HG03469 (cell line): ENCODE data around the gene PKP1.

ENCODE experiments used
- ATAC-seq: cut with Tn5 transposase; IDR thresholded peaks from one replicate; pipeline ENCODE4 v1.9.1; 2021; ENCODE audit warnings: mild to moderate bottlenecking, moderate library complexity, moderate number of reproducible peaks; ENCODE audit not compliant: unreplicated experiment

Gene PKP1

GRCh38 chr1:201307231-201307630 lies 23.9 kb downstream of the PKP1 start:
- no peak for ATAC-seq

GRCh38 chr1:201307760-201308499 lies 24.6 kb downstream of the PKP1 start:
- ATAC-seq, result no peak

GRCh38 chr1:201309416-201309815 lies 26.1 kb downstream of the PKP1 start:
- ATAC-seq, result no peak

GRCh38 chr1:201310251-201310985 lies 27.1 kb downstream of the PKP1 start:
- ATAC-seq, result no peak

DNA sequence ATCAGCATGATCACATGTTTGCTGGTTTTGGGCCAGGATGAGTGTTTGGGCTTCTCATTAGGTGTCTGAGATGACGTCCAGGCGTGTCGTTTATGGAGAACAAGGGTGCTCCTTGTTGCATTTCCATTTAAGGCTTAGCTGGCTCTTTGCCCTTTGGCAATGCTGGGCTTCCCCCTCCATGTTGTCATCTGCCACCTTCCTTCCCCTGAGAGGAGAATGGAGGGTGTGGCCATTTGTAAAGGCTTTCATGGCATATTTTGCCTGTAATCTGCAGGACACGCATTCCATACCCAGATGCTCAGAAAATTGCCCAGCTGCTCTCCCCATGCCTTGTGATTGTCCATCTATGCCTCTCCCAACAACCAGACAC lies 27.7 kb downstream of the PKP1 start:
- ATAC-seq, result no peak

- no peak for ATAC-seq
These were observed 28.2 kb downstream of the PKP1 start for GRCh38 chr1:201311356-201312011.

- ATAC-seq, result no peak
These were observed 29.0 kb downstream of the PKP1 start for GRCh38 chr1:201312298-201312697.

GRCh38 chr1:201313086-201313485 lies 29.8 kb downstream of the PKP1 start:
- no peak for ATAC-seq

GRCh38 chr1:201316556-201316955 lies 33.2 kb downstream of the PKP1 start:
- no peak for ATAC-seq

DNA sequence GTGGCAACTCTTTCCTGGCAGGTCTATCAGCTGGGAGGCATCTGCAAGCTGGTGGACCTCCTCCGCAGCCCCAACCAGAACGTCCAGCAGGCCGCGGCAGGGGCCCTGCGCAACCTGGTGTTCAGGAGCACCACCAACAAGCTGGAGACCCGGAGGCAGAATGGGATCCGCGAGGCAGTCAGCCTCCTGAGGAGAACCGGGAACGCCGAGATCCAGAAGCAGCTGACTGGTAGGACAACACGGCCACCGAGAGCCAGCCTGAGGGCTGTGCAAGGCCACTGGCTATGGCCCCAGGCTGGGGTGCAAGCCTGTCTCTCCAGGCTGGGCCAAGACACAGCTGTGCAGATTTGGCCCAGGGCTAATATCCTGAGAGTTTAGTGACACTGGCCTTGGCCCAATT lies 34.2 kb downstream of the PKP1 start:
- ATAC-seq, result no peak

DNA sequence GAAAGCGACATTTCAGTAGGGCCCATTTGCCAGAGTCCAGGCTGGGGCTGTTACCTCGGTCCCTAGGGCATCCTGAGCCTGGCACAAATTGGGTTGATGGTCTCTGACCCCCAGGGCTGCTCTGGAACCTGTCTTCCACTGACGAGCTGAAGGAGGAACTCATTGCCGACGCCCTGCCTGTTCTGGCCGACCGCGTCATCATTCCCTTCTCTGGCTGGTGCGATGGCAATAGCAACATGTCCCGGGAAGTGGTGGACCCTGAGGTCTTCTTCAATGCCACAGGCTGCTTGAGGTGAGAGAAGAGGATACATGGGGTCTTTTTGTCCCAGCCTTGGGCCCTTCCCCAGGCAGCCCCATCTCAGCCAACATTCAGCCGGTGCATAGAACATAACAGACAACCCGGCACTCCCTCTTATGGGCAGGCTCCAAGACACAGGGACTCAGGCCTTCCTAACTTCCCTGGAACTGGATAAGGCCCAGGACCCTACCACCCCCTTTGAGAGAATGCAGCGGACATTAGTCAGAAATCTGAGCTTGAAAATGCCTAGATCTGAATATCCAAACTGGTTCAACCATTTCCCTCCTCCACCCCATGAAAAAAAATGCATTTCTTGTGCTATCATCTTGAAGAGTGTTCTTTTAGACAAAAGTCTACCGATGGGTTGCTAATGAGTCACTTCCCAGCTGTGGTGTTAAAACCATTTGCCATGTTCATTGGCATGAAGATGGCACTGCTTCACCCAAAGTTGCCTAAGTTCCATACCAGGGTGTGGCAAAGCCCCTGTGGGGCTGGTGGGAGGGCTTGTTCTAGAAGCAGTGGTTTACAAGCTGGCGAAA lies 35.4 kb downstream of the PKP1 start:
- ATAC-seq, result no peak

- ATAC-seq, result no peak
These were observed 36.3 kb downstream of the PKP1 start for GRCh38 chr1:201319631-201320030.

DNA sequence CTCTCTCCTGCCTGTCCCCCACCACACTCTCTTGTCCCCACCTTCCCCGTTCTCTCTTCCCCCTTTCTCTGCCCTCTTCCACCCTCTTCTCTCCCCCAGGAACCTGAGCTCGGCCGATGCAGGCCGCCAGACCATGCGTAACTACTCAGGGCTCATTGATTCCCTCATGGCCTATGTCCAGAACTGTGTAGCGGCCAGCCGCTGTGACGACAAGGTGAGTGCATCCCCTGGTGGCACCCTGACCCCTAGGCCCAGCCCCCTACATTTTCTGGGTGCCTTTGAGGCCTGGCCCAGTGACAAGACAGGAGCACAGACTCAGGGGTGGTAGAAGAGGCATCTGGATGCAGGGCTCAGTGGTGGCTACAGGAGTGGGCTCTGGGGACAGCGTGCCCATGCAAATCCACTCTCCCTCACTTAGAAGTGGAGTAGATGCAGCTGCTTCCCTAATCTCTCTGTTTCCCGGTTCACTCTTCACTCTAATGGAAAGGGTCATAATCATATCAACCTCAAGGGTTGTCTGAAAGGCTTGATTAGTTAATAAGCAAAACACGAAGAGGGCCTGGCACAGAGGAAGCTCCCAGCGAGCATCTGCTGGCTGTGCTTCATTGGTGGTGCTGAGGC lies 37.0 kb downstream of the PKP1 start:
- ATAC-seq, result no peak

DNA sequence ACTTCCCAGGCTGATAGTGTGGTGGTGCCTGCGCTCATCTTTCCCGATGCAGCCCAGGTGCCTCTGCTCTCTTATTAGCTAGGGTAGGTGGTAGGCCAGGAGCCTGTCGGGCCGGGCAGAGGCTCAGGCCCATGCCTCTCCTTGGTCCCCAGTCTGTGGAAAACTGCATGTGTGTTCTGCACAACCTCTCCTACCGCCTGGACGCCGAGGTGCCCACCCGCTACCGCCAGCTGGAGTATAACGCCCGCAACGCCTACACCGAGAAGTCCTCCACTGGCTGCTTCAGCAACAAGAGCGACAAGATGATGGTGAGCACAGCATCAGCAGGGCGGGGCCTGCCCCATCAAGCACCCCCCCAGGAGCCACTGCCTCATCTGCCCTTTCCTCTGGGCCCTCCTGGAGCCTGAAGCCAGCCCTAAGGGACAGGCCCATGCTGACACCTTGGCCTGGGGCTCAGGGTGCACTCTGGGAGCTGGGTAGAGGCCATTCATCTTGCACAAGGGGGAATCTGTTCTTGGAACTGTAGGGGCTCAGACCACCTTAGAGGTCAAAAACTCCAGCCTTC lies 38.6 kb downstream of the PKP1 start:
- no peak for ATAC-seq

DNA sequence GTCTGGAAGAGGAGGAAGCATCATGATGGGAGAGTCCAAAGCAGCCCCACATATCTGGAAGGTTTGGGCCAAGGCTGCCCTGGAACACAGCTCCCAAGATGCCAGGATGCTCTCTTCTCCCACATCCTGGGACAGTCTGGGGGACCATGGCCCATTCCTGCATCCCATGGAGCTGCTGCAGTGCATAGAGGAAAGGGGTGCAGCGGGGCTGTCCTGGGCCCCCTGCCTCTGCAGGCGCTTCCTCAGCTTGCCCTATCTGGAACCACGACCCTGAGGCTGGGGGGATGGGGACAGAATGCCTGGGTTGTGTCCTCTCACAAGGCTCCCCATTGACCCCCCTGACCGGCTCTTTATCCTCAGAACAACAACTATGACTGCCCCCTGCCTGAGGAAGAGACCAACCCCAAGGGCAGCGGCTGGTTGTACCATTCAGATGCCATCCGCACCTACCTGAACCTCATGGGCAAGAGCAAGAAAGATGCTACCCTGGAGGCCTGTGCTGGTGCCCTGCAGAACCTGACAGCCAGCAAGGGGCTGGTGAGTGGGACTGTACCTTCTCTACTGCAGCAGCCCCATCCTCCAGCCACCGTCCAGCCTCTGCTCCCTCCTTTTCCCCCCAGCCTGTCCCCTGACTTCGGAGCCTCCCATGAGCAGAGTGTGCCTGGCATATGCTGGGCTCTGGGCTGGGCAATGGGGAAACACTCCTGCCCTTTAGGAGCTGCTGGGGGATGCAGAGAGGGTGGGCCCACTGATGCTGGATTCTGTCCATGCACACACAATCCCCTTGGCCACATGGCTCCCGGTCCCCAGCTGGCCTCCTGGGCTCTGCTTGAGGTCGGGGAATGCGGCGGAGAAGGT lies 39.6 kb downstream of the PKP1 start:
- no peak for ATAC-seq

DNA sequence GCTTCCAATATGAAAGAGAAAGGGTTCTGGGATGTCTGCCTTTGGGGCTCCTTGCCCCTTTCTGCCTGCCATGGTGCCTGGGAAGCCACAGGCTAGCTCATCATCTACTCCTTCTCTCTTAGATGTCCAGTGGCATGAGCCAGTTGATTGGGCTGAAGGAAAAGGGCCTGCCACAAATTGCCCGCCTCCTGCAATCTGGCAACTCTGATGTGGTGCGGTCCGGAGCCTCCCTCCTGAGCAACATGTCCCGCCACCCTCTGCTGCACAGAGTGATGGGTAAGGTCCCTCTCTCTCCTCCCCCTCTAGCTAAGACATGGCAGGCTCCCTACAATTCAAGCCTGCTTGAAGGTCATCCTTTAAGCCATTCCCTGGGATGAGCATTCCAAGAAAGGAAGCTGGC lies 41.0 kb downstream of the PKP1 start:
- ATAC-seq, result no peak

DNA sequence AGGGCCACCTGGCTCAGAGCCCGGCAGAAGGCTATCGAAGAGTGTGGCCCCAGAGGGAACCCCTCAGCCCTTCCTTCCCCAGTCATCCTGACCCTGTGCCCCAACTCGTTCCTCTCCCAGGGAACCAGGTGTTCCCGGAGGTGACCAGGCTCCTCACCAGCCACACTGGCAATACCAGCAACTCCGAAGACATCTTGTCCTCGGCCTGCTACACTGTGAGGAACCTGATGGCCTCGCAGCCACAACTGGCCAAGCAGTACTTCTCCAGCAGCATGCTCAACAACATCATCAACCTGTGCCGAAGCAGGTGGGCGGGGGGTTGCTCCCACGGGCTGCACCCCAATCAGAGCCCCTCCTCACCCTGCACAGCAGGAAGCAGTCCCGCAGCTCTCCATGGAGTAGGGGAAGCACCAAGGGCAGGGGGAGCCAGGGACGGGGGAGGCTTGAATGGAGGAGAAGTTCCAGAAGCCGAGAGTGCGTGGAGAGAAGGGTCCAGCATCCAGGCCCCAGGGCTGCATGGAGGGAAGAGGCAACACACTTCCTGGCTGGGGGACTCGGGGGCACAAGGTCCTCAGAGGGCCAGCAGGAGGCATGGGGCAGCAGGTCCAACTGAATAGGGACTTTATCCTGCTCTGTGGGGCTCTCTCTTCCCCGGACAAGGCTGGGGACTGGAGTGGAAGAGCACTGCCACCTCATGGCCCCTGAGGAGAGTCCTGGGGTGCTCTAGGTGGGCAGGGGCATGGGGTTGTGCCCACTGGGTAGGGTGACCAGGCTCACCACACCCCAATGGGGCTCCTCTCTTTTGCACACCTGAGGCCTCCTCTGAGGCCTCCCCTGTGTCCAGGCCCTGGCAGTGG lies 41.7 kb downstream of the PKP1 start:
- no peak for ATAC-seq

- no peak for ATAC-seq
These were observed 42.4 kb downstream of the PKP1 start for GRCh38 chr1:201325678-201326060.

DNA sequence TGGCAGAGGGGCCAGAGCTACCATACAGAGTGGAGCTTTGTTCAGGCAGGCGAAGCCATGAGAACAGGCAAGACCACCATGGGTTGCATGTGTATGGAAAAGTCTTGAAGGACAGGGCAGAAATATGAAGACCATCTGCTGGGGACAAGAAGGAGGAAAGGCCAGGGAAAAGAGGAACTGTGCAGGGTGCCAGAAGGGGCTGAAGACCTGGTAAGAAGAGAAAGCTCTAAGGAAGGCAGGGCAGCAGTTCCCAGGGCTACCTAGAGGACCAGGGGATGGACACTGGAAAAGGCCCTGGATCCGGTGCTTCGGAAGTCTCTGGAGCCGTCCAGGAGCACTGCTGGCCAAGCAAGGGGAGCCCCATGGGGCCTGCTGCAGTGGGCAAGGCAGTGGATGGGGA lies 43.4 kb downstream of the PKP1 start:
- ATAC-seq, result no peak
